Nephron (organoid): Measurements from ENCODE around the gene HPN.
"Not testable (repeated sequence)": the region's sequence is repeated elsewhere in the genome, so short reads cannot be mapped to it uniquely, and the experiment has no call there.

Source experiments
- H3K27ac Mint-ChIP-seq, 3 experiments: 2 replicates each; pipeline ENCODE4 v1.8.0; 2020; ENCODE audit warnings: mixed read lengths in 3 of 3, mild to moderate bottlenecking in 2 of 3, moderate library complexity in 1 of 3
- H3K27me3 Mint-ChIP-seq: 2 replicates; pipeline ENCODE4 v1.8.0; 2021; ENCODE audit warnings: low read depth, mild to moderate bottlenecking, moderate library complexity, mixed read lengths
- H3K36me3 Mint-ChIP-seq: 2 replicates; pipeline ENCODE4 v1.8.0; 2020; ENCODE audit warnings: low read depth, mixed read lengths
- H3K4me1 Mint-ChIP-seq: 2 replicates; pipeline ENCODE4 v1.8.0; 2020; ENCODE audit warnings: mixed read lengths
- H3K4me3 Mint-ChIP-seq, 3 experiments: 2 replicates each; pipeline ENCODE4 v1.8.0; 2020; ENCODE audit warnings: mild to moderate bottlenecking in 3 of 3, mixed read lengths in 3 of 3, moderate library complexity in 2 of 3
- H3K9me3 Mint-ChIP-seq: 2 replicates; pipeline ENCODE4 v1.8.0; 2020; ENCODE audit warnings: mixed read lengths
- TF ChIP-seq, protein P1 (sequence below), 3 experiments: fragments of 200-600 bp; sonication (generic); IDR thresholded peaks; one replicate each; pipeline ENCODE4 v1.5.0; 2021; ENCODE audit warnings: antibody characterized with exemption in 3 of 3; ENCODE audit not compliant: unreplicated experiment in 3 of 3

The HPN gene

DNA sequence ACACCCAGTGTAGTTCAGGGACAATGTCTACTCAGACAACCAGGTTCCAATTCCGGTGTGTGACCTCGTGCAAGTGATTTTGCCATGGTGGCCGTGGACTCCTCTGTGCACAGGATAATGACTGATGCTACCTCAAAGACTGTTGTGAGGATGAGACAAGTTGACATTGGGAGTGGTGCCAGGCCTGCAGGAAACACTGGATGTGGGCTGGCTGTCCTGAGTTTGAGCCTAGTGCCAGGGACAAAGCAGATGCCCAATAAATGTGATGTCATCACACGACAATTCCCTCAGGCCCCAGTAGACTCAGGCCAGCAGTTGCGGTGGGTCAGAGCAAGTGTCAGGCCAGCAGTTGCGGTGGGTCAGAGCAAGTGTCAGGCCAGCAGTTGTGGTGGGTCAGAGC is 17.4 kb upstream of the HPN start:
- TF ChIP-seq, protein P1, sequence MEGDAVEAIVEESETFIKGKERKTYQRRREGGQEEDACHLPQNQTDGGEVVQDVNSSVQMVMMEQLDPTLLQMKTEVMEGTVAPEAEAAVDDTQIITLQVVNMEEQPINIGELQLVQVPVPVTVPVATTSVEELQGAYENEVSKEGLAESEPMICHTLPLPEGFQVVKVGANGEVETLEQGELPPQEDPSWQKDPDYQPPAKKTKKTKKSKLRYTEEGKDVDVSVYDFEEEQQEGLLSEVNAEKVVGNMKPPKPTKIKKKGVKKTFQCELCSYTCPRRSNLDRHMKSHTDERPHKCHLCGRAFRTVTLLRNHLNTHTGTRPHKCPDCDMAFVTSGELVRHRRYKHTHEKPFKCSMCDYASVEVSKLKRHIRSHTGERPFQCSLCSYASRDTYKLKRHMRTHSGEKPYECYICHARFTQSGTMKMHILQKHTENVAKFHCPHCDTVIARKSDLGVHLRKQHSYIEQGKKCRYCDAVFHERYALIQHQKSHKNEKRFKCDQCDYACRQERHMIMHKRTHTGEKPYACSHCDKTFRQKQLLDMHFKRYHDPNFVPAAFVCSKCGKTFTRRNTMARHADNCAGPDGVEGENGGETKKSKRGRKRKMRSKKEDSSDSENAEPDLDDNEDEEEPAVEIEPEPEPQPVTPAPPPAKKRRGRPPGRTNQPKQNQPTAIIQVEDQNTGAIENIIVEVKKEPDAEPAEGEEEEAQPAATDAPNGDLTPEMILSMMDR (IDR thresholded peaks at IDR 0.05; ENCODE audit: unreplicated experiment in 3 of 3) = no peak
- Mint-ChIP-seq H3K27ac (no peak overlapping the region), H3K4me3 (no peak overlapping the region), H3K9me3 (no peaks in the 10 kb centered on the region), H3K36me3 (peaks cover 60% of the 10 kb centered on the region), H3K27me3 (peaks cover 15% of the 10 kb centered on the region), H3K4me1 (no peaks in the 10 kb centered on the region)

DNA sequence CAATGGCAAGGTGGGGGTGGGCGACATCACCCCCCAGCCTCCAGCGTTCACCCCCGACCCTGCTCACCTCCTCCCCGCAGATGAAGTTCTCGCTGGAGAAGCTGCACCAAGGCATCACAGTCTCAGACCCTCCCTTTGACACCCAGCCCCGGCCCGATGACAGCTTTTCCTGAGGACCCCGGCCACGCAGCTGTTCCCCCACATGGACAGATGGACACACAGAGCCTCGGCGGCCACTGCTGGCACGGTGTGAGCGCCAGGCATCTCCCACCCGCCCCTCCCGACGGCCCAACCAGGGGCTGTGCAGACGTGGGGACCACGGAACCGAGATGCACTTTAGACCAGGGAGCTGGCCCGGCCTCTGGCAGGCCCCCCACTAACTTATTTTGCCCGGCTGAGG is 15.6 kb upstream of the HPN start:
- Mint-ChIP-seq H3K4me3 (no peak overlapping the region), H3K9me3 (no peaks in the 10 kb centered on the region), H3K27ac (no peak overlapping the region), H3K36me3 (peaks cover 44% of the 10 kb centered on the region), H3K27me3 (peaks cover 20% of the 10 kb centered on the region), H3K4me1 (no peaks in the 10 kb centered on the region)
- TF ChIP-seq, protein P1 (IDR thresholded peaks at IDR 0.05; ENCODE audit: unreplicated experiment in 3 of 3) = no peak

DNA sequence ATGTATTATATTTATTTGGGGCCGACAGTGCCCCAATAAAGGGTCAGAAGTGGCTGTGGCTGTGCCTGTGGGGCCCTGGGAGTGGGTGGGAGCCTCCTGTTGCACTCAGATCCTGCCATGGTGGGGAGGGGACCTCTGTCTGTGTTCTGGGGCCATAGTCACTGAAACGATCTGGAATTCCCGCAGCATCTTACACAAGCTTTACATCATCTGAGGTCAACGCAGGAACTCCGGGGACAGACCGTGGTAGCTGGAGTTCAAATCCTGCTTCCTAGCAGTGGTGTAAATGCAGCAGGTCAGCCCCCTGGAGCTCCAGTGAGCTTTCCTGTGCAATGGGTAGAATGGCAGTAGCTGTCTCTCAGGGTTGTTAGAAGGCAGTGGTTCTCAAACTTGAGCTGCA is 15.1 kb upstream of the HPN start:
- Mint-ChIP-seq H3K4me3 (no peak overlapping the region), H3K36me3 (peaks cover 41% of the 10 kb centered on the region), H3K27ac (no peak overlapping the region), H3K4me1 (peaks cover 4% of the 10 kb centered on the region), H3K9me3 (no peaks in the 10 kb centered on the region), H3K27me3 (peaks cover 25% of the 10 kb centered on the region)
- TF ChIP-seq, protein P1 (IDR thresholded peaks at IDR 0.05; ENCODE audit: unreplicated experiment in 3 of 3) = no peak

DNA sequence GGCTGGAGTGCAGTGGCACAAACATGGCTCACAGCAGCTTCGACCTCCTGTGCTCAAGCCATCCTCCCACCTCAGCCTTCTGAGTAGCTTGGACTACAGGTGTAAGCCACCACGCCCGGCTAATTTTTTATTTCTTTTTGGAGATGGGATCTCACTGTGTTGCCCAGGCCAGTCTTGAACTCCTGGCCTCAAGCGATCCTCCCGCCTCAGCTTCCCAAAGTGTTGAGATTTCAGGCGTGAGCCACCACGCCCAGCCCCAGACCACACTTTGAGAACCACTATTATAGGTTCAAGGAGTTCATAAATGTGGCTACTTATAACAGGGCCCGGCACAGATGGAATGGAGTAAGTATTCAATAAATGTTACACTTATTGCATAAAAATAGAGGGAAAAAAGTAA is 14.5 kb upstream of the HPN start:
- H3K27ac Mint-ChIP-seq = no peak overlapping the region
- TF ChIP-seq, protein P1 (IDR thresholded peaks at IDR 0.05; ENCODE audit: unreplicated experiment in 3 of 3) = no peak
- peaks cover 30% of the 10 kb centered on the region for H3K27me3 Mint-ChIP-seq
- H3K36me3 Mint-ChIP-seq = peaks cover 39% of the 10 kb centered on the region
- H3K4me3 Mint-ChIP-seq = peak overlapping the region in 1 of 3 experiments; percentile 1
- no peaks in the 10 kb centered on the region for H3K9me3 Mint-ChIP-seq
- peaks cover 6% of the 10 kb centered on the region for H3K4me1 Mint-ChIP-seq

DNA sequence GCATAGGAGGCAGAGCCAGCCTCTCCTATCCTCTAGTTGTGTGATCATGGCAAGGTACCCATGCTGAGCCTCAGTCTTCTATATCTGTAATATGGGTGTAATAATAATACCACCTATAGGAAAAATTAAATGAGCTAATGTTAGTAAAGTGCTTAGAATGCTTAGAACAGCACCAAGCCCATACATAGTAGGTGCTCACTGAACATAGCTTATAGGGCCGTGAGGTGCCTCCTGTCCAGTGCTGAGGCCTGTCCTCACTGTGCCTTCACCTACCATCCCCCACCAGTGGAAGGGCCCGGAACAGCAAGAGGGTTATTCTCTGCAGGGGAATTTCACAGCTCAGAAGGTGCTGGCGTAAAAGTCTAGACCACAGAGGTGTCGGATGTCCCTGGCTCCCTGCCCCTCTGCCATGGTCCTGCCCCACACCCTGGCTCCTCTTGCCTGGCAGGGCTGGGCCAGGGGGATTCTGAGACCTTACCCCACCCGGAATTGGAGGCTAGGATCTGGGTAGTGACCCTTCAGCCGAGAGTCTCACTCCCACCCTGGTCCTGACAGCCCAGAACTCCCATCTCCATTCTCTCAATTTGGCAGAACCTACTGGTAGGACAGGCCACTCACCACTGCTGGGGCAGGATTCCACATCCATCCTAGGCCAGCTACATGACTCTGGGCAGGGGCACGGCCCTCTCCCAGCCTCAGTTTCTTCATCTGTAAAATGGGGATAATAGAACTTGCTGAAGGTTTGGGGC is 13.5 kb upstream of the HPN start:
- Mint-ChIP-seq H3K27ac (no peak overlapping the region), H3K27me3 (peaks cover 41% of the 10 kb centered on the region), H3K36me3 (peaks cover 35% of the 10 kb centered on the region), H3K9me3 (no peaks in the 10 kb centered on the region), H3K4me1 (peaks cover 6% of the 10 kb centered on the region), H3K4me3 (peak overlapping the region; percentile 44 to 68 (median 64))
- TF ChIP-seq, protein P1 (IDR thresholded peaks at IDR 0.05; ENCODE audit: unreplicated experiment in 3 of 3) = no peak

DNA sequence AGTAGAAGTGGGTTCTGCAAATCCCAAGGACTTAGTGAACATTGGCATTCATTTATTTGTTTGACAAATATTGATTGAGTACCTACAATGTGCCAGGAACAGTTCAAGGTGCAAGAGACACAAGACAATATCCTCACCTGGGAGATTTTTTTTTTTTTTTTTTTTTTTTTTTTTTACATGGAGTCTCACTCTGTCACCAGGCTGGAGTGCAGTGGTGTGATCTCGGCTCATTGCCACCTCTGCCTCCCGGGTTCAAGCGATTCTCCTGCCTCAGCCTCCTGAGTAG is 13.0 kb upstream of the HPN start:
- peaks cover 35% of the 10 kb centered on the region for H3K36me3 Mint-ChIP-seq
- H3K27me3 Mint-ChIP-seq = peaks cover 46% of the 10 kb centered on the region
- H3K9me3 Mint-ChIP-seq, H3K4me1 Mint-ChIP-seq, H3K27ac Mint-ChIP-seq: not testable (repeated sequence)
- H3K4me3 Mint-ChIP-seq = peak overlapping the region; percentile 44 to 68 (median 64)

DNA sequence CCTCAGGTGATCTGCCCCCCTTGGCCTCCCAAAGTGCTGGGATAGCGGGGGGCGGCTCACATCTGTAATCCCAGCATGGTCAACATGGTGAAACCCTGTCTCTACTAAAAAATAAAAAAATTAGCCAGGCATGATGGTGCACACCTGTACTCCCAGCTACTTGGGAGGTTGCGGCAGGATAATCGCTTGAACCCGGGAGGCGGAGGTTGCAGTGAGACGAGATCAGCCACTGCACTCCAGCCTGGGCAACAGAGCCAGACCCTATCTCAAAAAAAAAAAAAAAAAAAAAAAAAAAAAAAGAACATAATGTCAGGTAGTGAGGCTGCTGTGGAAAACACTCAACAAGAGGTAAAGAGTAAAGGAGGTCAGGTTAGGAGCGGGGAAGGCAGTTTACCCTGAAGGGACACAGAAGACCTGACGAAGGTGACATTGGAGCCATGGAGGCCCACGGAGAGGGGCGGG is 12.2 kb upstream of the HPN start:
- not testable (repeated sequence) for H3K4me1 Mint-ChIP-seq, H3K9me3 Mint-ChIP-seq, H3K27ac Mint-ChIP-seq
- peaks cover 51% of the 10 kb centered on the region for H3K27me3 Mint-ChIP-seq
- H3K36me3 Mint-ChIP-seq = peaks cover 27% of the 10 kb centered on the region
- H3K4me3 Mint-ChIP-seq = peak overlapping the region; percentile 68 to 78 (median 72)
